ENCODE results near the gene GRID2.

Gene GRID2

GRCh38 chr4:93513851-93514250 is 1210.1 kb downstream of the GRID2 start:
- Mint-ChIP-seq H3K27me3 (no peaks in the 10 kb centered on the region), H3K4me1 (no peaks in the 10 kb centered on the region), H3K4me3 (no peak overlapping the region), H3K27ac (no peak overlapping the region), H3K36me3 (ENCODE audit: low read depth) (no peaks in the 10 kb centered on the region), H3K9me3 (peaks cover 4% of the 10 kb centered on the region)
- no peak for ATAC-seq
- no peak for DNase-seq

GRCh38 chr4:93515208-93515607 is 1211.4 kb downstream of the GRID2 start:
- no peak overlapping the region for H3K4me3 Mint-ChIP-seq
- no peak overlapping the region for H3K27ac Mint-ChIP-seq
- H3K36me3 Mint-ChIP-seq (ENCODE audit: low read depth) = no peaks in the 10 kb centered on the region
- H3K4me1 Mint-ChIP-seq = no peaks in the 10 kb centered on the region
- H3K9me3 Mint-ChIP-seq = peaks cover 2% of the 10 kb centered on the region
- no peak for ATAC-seq
- DNase-seq = no peak
- no peaks in the 10 kb centered on the region for H3K27me3 Mint-ChIP-seq

- Mint-ChIP-seq H3K36me3 (ENCODE audit: low read depth) (peaks cover 1% of the 10 kb centered on the region), H3K9me3 (peaks cover 3% of the 10 kb centered on the region), H3K27me3 (no peaks in the 10 kb centered on the region), H3K4me3 (no peak overlapping the region), H3K4me1 (no peaks in the 10 kb centered on the region), H3K27ac (no peak overlapping the region)
- ATAC-seq = no peak
- DNase-seq = no peak
Measured at GRCh38 chr4:93529692-93530372, 1226.1 kb downstream of the GRID2 start.

- DNase-seq (no peak), ATAC-seq (no peak)
- H3K9me3 Mint-ChIP-seq = peaks cover 3% of the 10 kb centered on the region
- H3K36me3 Mint-ChIP-seq (ENCODE audit: low read depth) = no peaks in the 10 kb centered on the region
- no peak overlapping the region for H3K27ac Mint-ChIP-seq
- no peaks in the 10 kb centered on the region for H3K4me1 Mint-ChIP-seq
- no peak overlapping the region for H3K4me3 Mint-ChIP-seq
- no peaks in the 10 kb centered on the region for H3K27me3 Mint-ChIP-seq
Measured at GRCh38 chr4:93532234-93532633, 1228.5 kb downstream of the GRID2 start.

GRCh38 chr4:93540562-93540961 is 1236.8 kb downstream of the GRID2 start:
- Mint-ChIP-seq H3K27ac (no peak overlapping the region), H3K4me3 (no peak overlapping the region), H3K27me3 (no peaks in the 10 kb centered on the region), H3K4me1 (no peaks in the 10 kb centered on the region), H3K9me3 (peaks cover 9% of the 10 kb centered on the region), H3K36me3 (ENCODE audit: low read depth) (no peaks in the 10 kb centered on the region)
- ATAC-seq (no peak), DNase-seq (no peak)

GRCh38 chr4:93561842-93562241 is 1258.1 kb downstream of the GRID2 start:
- Mint-ChIP-seq H3K4me1 (no peaks in the 10 kb centered on the region), H3K27ac (no peak overlapping the region), H3K36me3 (ENCODE audit: low read depth) (no peaks in the 10 kb centered on the region), H3K4me3 (no peak overlapping the region), H3K27me3 (no peaks in the 10 kb centered on the region), H3K9me3 (peaks cover 13% of the 10 kb centered on the region)
- DNase-seq = no peak
- ATAC-seq = no peak

GRCh38 chr4:93568758-93569157 is 1265.0 kb downstream of the GRID2 start:
- H3K27ac Mint-ChIP-seq = no peak overlapping the region
- no peaks in the 10 kb centered on the region for H3K36me3 Mint-ChIP-seq (ENCODE audit: low read depth)
- H3K27me3 Mint-ChIP-seq = no peaks in the 10 kb centered on the region
- ATAC-seq (no peak), DNase-seq (no peak)
- H3K4me1 Mint-ChIP-seq = no peaks in the 10 kb centered on the region
- no peaks in the 10 kb centered on the region for H3K9me3 Mint-ChIP-seq
- no peak overlapping the region for H3K4me3 Mint-ChIP-seq

GRCh38 chr4:93573285-93573684 is 1269.5 kb downstream of the GRID2 start:
- Mint-ChIP-seq H3K27ac (no peak overlapping the region), H3K4me3 (no peak overlapping the region), H3K27me3 (no peaks in the 10 kb centered on the region), H3K4me1 (no peaks in the 10 kb centered on the region), H3K9me3 (no peaks in the 10 kb centered on the region), H3K36me3 (ENCODE audit: low read depth) (no peaks in the 10 kb centered on the region)
- ATAC-seq (no peak), DNase-seq (no peak)

- no peak overlapping the region for H3K27ac Mint-ChIP-seq
- peaks cover 6% of the 10 kb centered on the region for H3K9me3 Mint-ChIP-seq
- no peaks in the 10 kb centered on the region for H3K36me3 Mint-ChIP-seq (ENCODE audit: low read depth)
- H3K4me3 Mint-ChIP-seq = no peak overlapping the region
- ATAC-seq (no peak), DNase-seq (no peak)
- no peaks in the 10 kb centered on the region for H3K27me3 Mint-ChIP-seq
- H3K4me1 Mint-ChIP-seq = no peaks in the 10 kb centered on the region
Measured at GRCh38 chr4:93578942-93579341, 1275.2 kb downstream of the GRID2 start.

- Mint-ChIP-seq H3K36me3 (ENCODE audit: low read depth) (no peaks in the 10 kb centered on the region), H3K4me1 (no peaks in the 10 kb centered on the region), H3K27ac (no peak overlapping the region), H3K9me3 (peaks cover 21% of the 10 kb centered on the region), H3K27me3 (no peaks in the 10 kb centered on the region), H3K4me3 (no peak overlapping the region)
- DNase-seq (no peak), ATAC-seq (no peak)
Measured at GRCh38 chr4:93605163-93605562, 1301.4 kb downstream of the GRID2 start.

- no peaks in the 10 kb centered on the region for H3K4me1 Mint-ChIP-seq
- H3K9me3 Mint-ChIP-seq = no peaks in the 10 kb centered on the region
- H3K4me3 Mint-ChIP-seq = no peak overlapping the region
- H3K27me3 Mint-ChIP-seq = no peaks in the 10 kb centered on the region
- no peaks in the 10 kb centered on the region for H3K36me3 Mint-ChIP-seq (ENCODE audit: low read depth)
- no peak overlapping the region for H3K27ac Mint-ChIP-seq
- DNase-seq (no peak), ATAC-seq (no peak)
Measured at GRCh38 chr4:93617606-93618005, 1313.8 kb downstream of the GRID2 start.

- Mint-ChIP-seq H3K27me3 (no peaks in the 10 kb centered on the region), H3K9me3 (peaks cover 7% of the 10 kb centered on the region), H3K27ac (no peak overlapping the region), H3K4me3 (no peak overlapping the region), H3K36me3 (ENCODE audit: low read depth) (no peaks in the 10 kb centered on the region), H3K4me1 (no peaks in the 10 kb centered on the region)
- no peak for ATAC-seq
- no peak for DNase-seq
Measured at GRCh38 chr4:93633721-93634120, 1330.0 kb downstream of the GRID2 start.

- H3K4me1 Mint-ChIP-seq = no peaks in the 10 kb centered on the region
- H3K27me3 Mint-ChIP-seq = no peaks in the 10 kb centered on the region
- no peak overlapping the region for H3K4me3 Mint-ChIP-seq
- H3K9me3 Mint-ChIP-seq = peaks cover 7% of the 10 kb centered on the region
- no peak for ATAC-seq
- no peaks in the 10 kb centered on the region for H3K36me3 Mint-ChIP-seq (ENCODE audit: low read depth)
- DNase-seq = no peak
- no peak overlapping the region for H3K27ac Mint-ChIP-seq
Measured at GRCh38 chr4:93635943-93636342, 1332.2 kb downstream of the GRID2 start.

GRCh38 chr4:93645120-93645519 is 1341.4 kb downstream of the GRID2 start:
- H3K4me3 Mint-ChIP-seq = no peak overlapping the region
- H3K36me3 Mint-ChIP-seq (ENCODE audit: low read depth) = no peaks in the 10 kb centered on the region
- H3K27me3 Mint-ChIP-seq = no peaks in the 10 kb centered on the region
- no peaks in the 10 kb centered on the region for H3K9me3 Mint-ChIP-seq
- no peak for DNase-seq
- no peak overlapping the region for H3K27ac Mint-ChIP-seq
- H3K4me1 Mint-ChIP-seq = no peaks in the 10 kb centered on the region
- ATAC-seq = no peak

- Mint-ChIP-seq H3K27ac (no peak overlapping the region), H3K27me3 (no peaks in the 10 kb centered on the region), H3K4me3 (no peak overlapping the region), H3K4me1 (no peaks in the 10 kb centered on the region), H3K9me3 (no peaks in the 10 kb centered on the region), H3K36me3 (ENCODE audit: low read depth) (no peaks in the 10 kb centered on the region)
- DNase-seq = no peak
- no peak for ATAC-seq
Measured at GRCh38 chr4:93646233-93646930, 1342.6 kb downstream of the GRID2 start.

Measured in activated naive CD8-positive, alpha-beta T cell treated with anti-CD3 and anti-CD28 coated beads, Interleukin-2, amount 50 U/mL, for 24 hours (primary cell).